ENCODE results near the gene DCBLD1. TPM values are rescaled to one million over a fixed set of nuclear protein-coding genes. Genes with fewer than 3 reads are reported as not detected.

Gene DCBLD1
- total RNA-seq, 1 experiment from 2014 or later: 19.5 TPM

- intact Hi-C loops (cut with micrococcal nuclease): no loop called here
- BruUV-seq (replicated peaks): no TSS peak
- ChIA-PET RAD21 (ENCODE audit: low non-redundant PET in 1 of 2, low total read pairs in 2 of 2, uncharacterized antibody in 2 of 2, unreplicated experiment in 2 of 2) (no interaction called here), POLR2A (no interaction called here), CTCF (no interaction called here)
- Histone ChIP-seq H3K9me2 (ENCODE audit: insufficient read depth) (no peaks in the 10 kb centered on the region), H3K9ac (ENCODE audit: low read length) (no peak overlapping the region), H3K4me2 (ENCODE audit: low read length) (no peak overlapping the region), H2AFZ (ENCODE audit: low read depth, low read length, poor library complexity, severe bottlenecking) (no peak overlapping the region), H3K9me3 (ENCODE audit: control insufficient read depth in 1 of 2, insufficient read depth in 1 of 2, low read depth in 1 of 2, low read length in 2 of 2) (no peaks in the 10 kb centered on the region), H4K20me1 (ENCODE audit: insufficient read depth) (no peaks in the 10 kb centered on the region), H3K36me3 (ENCODE audit: control insufficient read depth in 1 of 2, insufficient read depth in 2 of 2, low read length in 2 of 2) (peaks cover 0 to 19% of the 10 kb centered on the region in 2 experiments; a peak in 2 of 4 replicates), H3K4me1 (ENCODE audit: control insufficient read depth in 1 of 2, insufficient read depth in 2 of 2, low read length in 2 of 2) (peaks cover 20 to 22% of the 10 kb centered on the region in 2 experiments), H3K79me2 (ENCODE audit: insufficient read depth, low read length) (no peaks in the 10 kb centered on the region), H3K4me3 (replicated peaks in 1 of 2; ENCODE audit: low read depth in 1 of 2, low read length in 2 of 2) (no peak overlapping the region), H3K27ac (ENCODE audit: low read depth, low read length) (no peak overlapping the region), H3K27me3 (ENCODE audit: insufficient read depth, low read length) (no peaks in the 10 kb centered on the region)
- DNase-seq (ENCODE audit: low read depth, low spot score): no peak
- no peak for TF ChIP-seq POLR2AphosphoS5 (IDR thresholded peaks at IDR 0.05; ENCODE audit: low read depth, low read length)
- ATAC-seq: peak; percentile 47; the same call in 1 of the 2 replicates
These were observed 62.7 kb downstream of the DCBLD1 start for GRCh38 chr6:117545161-117545595.

- ChIA-PET RAD21 (ENCODE audit: low non-redundant PET in 1 of 2, low total read pairs in 2 of 2, uncharacterized antibody in 2 of 2, unreplicated experiment in 2 of 2) (no interaction called here), CTCF (no interaction called here), POLR2A (no interaction called here)
- Histone ChIP-seq H4K20me1 (ENCODE audit: insufficient read depth) (no peaks in the 10 kb centered on the region), H3K9me3 (ENCODE audit: control insufficient read depth in 1 of 2, insufficient read depth in 1 of 2, low read depth in 1 of 2, low read length in 2 of 2) (no peaks in the 10 kb centered on the region), H3K27ac (ENCODE audit: low read depth, low read length) (no peak overlapping the region), H3K36me3 (ENCODE audit: control insufficient read depth in 1 of 2, insufficient read depth in 2 of 2, low read length in 2 of 2) (peaks cover 0 to 13% of the 10 kb centered on the region in 2 experiments; a peak in 1 of 4 replicates), H3K27me3 (ENCODE audit: insufficient read depth, low read length) (no peaks in the 10 kb centered on the region), H3K9ac (ENCODE audit: low read length) (no peak overlapping the region), H2AFZ (ENCODE audit: low read depth, low read length, poor library complexity, severe bottlenecking) (no peak overlapping the region), H3K9me2 (ENCODE audit: insufficient read depth) (no peaks in the 10 kb centered on the region), H3K79me2 (ENCODE audit: insufficient read depth, low read length) (no peaks in the 10 kb centered on the region), H3K4me3 (replicated peaks in 1 of 2; ENCODE audit: low read depth in 1 of 2, low read length in 2 of 2) (no peak overlapping the region), H3K4me2 (ENCODE audit: low read length) (no peak overlapping the region), H3K4me1 (ENCODE audit: control insufficient read depth in 1 of 2, insufficient read depth in 2 of 2, low read length in 2 of 2) (peaks cover 20 to 30% of the 10 kb centered on the region in 2 experiments)
- BruUV-seq (replicated peaks): no TSS peak
- DNase-seq (ENCODE audit: low read depth, low spot score) (no peak), ATAC-seq (no peak)
- intact Hi-C loops (cut with micrococcal nuclease): no loop called here
- TF ChIP-seq CTCF (IDR thresholded peaks at IDR 0.05 in 2 of 3, conservative IDR thresholded peaks at IDR 0.05 in 1 of 3; ENCODE audit: borderline replicate concordance in 1 of 3, insufficient read depth in 1 of 3, low read depth in 2 of 3, low read length in 2 of 3) (no peak), ZBTB33 (IDR thresholded peaks at IDR 0.05; ENCODE audit: extremely low read depth, insufficient replicate concordance, low read length) (no peak), RAD21 (IDR thresholded peaks at IDR 0.05; ENCODE audit: low read depth) (no peak), EZH2 (IDR thresholded peaks at IDR 0.05) (no peak), YY1 (IDR thresholded peaks at IDR 0.05; ENCODE audit: extremely low read depth, insufficient replicate concordance, low read depth, low read length) (no peak), EGR1 (IDR thresholded peaks at IDR 0.05; ENCODE audit: low read depth) (no peak), POLR2AphosphoS5 (IDR thresholded peaks at IDR 0.05; ENCODE audit: low read depth, low read length) (no peak)
These were observed 64.2 kb downstream of the DCBLD1 start for GRCh38 chr6:117546674-117547073.
